Activated CD4-positive, alpha-beta T cell treated with anti-CD3 and anti-CD28 coated beads, Interleukin-2, amount 10 ng/mL, durations not matched to agents 7 days and 5 days (primary cell): ENCODE measurements around the gene SNTG2. TPM values are rescaled to one million over a fixed set of nuclear protein-coding genes. Genes with fewer than 3 reads are reported as not detected.

ENCODE experiments used
- CTCF ChIA-PET: fragments of 350-600 bp; sonication (Branson Sonifier 250); formaldehyde crosslinking; loops from one replicate; lab custom pipeline; 2021; ENCODE audit warnings: antibody characterized with exemption; lab: Charles Lee
- POLR2A ChIA-PET: fragments of 350-600 bp; sonication (Branson Sonifier 250); formaldehyde crosslinking; loops from one replicate; lab custom pipeline; 2021; ENCODE audit warnings: antibody characterized with exemption; lab: Charles Lee
- DNase-seq: peaks from one replicate; pipeline ENCODE4 v3.0.0-alpha.2; 2020
- H3K27ac Mint-ChIP-seq: one replicate; pipeline ENCODE4 v1.8.0; 2021; ENCODE audit warnings: mild to moderate bottlenecking, moderate library complexity, mixed read lengths
- H3K27me3 Mint-ChIP-seq: one replicate; pipeline ENCODE4 v1.8.0; 2021; ENCODE audit warnings: mixed read lengths
- H3K36me3 Mint-ChIP-seq: one replicate; pipeline ENCODE4 v1.8.0; 2021; ENCODE audit warnings: low read depth, mixed read lengths
- H3K4me1 Mint-ChIP-seq: one replicate; pipeline ENCODE4 v1.8.0; 2021; ENCODE audit warnings: mixed read lengths
- H3K4me3 Mint-ChIP-seq: one replicate; pipeline ENCODE4 v1.8.0; 2021; ENCODE audit warnings: mild to moderate bottlenecking, moderate library complexity, mixed read lengths
- H3K9me3 Mint-ChIP-seq: one replicate; pipeline ENCODE4 v1.8.0; 2021; ENCODE audit warnings: mixed read lengths
- total RNA-seq, 2 experiments: library from RNA; stranded (reverse); gene quantifications; one replicate each; pipeline ENCODE4 v1.2.3, GENCODE V29; 2021

SNTG2 gene
- total RNA-seq, 2 experiments from 2014 or later, result not detected

GRCh38 chr2:1249897-1250687 lies 299.4 kb downstream of the SNTG2 start:
- peaks cover 3% of the 10 kb centered on the region for H3K4me1 Mint-ChIP-seq
- no peaks in the 10 kb centered on the region for H3K36me3 Mint-ChIP-seq
- no peak overlapping the region for H3K4me3 Mint-ChIP-seq
- DNase-seq, result no peak
- no peak overlapping the region for H3K27ac Mint-ChIP-seq
- POLR2A ChIA-PET, result no interaction called here
- H3K27me3 Mint-ChIP-seq, result peaks cover 2% of the 10 kb centered on the region
- CTCF ChIA-PET, result no interaction called here
- no peaks in the 10 kb centered on the region for H3K9me3 Mint-ChIP-seq

GRCh38 chr2:1251520-1251919 lies 300.9 kb downstream of the SNTG2 start:
- no peak for DNase-seq
- no peak overlapping the region for H3K4me3 Mint-ChIP-seq
- no peak overlapping the region for H3K27ac Mint-ChIP-seq
- no peaks in the 10 kb centered on the region for H3K36me3 Mint-ChIP-seq
- no peaks in the 10 kb centered on the region for H3K9me3 Mint-ChIP-seq
- H3K4me1 Mint-ChIP-seq, result peaks cover 3% of the 10 kb centered on the region
- POLR2A ChIA-PET, result no interaction called here
- CTCF ChIA-PET, result no interaction called here
- H3K27me3 Mint-ChIP-seq, result peaks cover 2% of the 10 kb centered on the region

GRCh38 chr2:1253629-1254028 lies 303.0 kb downstream of the SNTG2 start:
- POLR2A ChIA-PET, result no interaction called here
- H3K36me3 Mint-ChIP-seq, result no peaks in the 10 kb centered on the region
- CTCF ChIA-PET, result no interaction called here
- no peak overlapping the region for H3K27ac Mint-ChIP-seq
- no peak overlapping the region for H3K4me3 Mint-ChIP-seq
- no peaks in the 10 kb centered on the region for H3K9me3 Mint-ChIP-seq
- H3K4me1 Mint-ChIP-seq, result peaks cover 3% of the 10 kb centered on the region
- peaks cover 2% of the 10 kb centered on the region for H3K27me3 Mint-ChIP-seq
- no peak for DNase-seq

DNA sequence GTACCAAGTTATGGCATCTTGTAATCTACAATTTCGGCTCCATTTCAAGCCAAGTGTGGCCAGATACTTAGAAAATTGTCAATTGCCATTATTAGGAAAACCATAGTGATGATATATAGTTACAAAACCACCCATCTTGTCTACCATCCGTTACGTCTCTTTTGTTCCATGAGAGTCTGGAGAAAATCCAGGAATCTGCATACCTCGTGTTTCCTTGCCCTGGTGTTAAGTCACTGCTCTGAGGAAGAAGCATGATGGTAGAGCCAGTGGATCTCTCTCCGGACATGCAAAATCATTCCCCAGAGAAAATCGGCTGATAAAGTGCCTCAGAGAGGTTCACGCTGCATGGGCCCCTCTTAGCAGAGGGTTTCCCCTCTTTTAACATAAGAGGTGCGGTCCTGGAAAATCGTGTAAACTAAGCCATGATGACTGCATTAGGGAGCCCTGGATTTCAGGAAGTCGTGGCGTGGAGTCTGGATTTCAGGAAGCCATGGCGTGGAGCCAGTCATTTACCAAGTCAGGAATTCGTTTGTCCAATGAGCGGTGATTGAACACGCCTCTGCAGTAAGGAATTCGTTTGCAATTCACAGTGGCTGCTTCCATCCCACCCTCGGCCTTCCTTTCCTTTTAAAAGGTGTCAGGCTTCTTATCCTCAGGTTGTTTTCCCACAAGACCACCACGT lies 304.2 kb downstream of the SNTG2 start:
- H3K36me3 Mint-ChIP-seq, result no peaks in the 10 kb centered on the region
- H3K4me1 Mint-ChIP-seq, result peaks cover 3% of the 10 kb centered on the region
- DNase-seq, result no peak
- ChIA-PET CTCF (no interaction called here), POLR2A (no interaction called here)
- H3K9me3 Mint-ChIP-seq, result no peaks in the 10 kb centered on the region
- H3K27ac Mint-ChIP-seq, result no peak overlapping the region
- no peak overlapping the region for H3K4me3 Mint-ChIP-seq
- peaks cover 2% of the 10 kb centered on the region for H3K27me3 Mint-ChIP-seq

DNA sequence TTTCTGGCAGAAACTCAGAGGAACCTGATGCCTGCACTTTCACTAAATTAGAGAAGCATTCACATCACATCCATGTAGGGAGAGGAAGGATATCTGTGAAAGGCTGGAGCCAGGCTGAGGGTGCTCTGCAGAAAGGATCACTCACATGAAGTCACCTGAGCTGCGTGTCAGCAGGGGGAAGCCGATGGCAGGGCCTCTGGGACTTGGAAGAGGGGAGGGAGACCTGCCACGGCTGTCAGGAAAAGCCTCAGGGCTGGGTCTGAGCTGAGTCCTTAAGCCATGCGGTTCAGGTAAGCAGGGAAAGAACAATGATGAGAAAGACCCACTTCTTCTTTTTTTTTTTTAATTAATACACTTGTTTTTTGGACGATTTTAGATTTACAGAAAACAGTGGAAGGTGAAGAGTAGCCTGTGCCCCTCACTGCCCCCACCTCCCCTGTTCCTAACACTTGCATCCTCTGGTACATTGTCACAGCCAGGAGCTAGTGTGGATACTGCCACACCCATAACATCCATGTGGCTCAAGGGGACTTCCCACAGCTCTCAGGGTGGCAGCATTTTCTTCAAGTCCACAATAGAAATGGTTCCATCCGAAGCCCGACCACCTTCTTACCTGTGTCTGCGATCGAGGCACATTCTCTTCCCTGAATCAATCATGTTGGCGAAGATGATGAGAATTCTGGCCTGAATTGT lies 306.1 kb downstream of the SNTG2 start:
- POLR2A ChIA-PET, result no interaction called here
- CTCF ChIA-PET, result no interaction called here
- H3K27ac Mint-ChIP-seq, result no peak overlapping the region
- H3K9me3 Mint-ChIP-seq, result no peaks in the 10 kb centered on the region
- no peaks in the 10 kb centered on the region for H3K4me1 Mint-ChIP-seq
- H3K27me3 Mint-ChIP-seq, result no peaks in the 10 kb centered on the region
- H3K4me3 Mint-ChIP-seq, result no peak overlapping the region
- no peak for DNase-seq
- no peaks in the 10 kb centered on the region for H3K36me3 Mint-ChIP-seq

DNA sequence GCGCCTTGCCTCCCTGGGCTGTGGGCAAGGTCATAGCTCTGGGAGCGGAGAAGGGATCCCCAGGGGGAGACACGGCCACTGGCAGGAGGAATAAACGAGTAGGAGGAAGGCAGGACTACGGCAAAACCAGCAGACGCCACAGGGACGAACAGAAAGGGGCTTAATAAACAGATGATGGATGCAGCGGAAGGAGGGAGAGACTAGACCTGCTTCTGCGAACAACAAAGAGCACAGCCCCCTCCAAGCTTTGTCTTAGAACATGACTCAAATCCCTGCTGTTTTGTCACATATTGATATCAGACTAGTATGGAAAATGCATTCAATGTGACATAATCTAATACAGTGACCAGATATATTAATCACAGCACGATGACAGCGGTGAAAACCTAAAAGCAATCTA lies 306.7 kb downstream of the SNTG2 start:
- H3K4me1 Mint-ChIP-seq, result no peaks in the 10 kb centered on the region
- H3K27ac Mint-ChIP-seq, result no peak overlapping the region
- H3K27me3 Mint-ChIP-seq, result no peaks in the 10 kb centered on the region
- no peaks in the 10 kb centered on the region for H3K36me3 Mint-ChIP-seq
- CTCF ChIA-PET, result no interaction called here
- no peak for DNase-seq
- no peaks in the 10 kb centered on the region for H3K9me3 Mint-ChIP-seq
- POLR2A ChIA-PET, result no interaction called here
- no peak overlapping the region for H3K4me3 Mint-ChIP-seq

DNA sequence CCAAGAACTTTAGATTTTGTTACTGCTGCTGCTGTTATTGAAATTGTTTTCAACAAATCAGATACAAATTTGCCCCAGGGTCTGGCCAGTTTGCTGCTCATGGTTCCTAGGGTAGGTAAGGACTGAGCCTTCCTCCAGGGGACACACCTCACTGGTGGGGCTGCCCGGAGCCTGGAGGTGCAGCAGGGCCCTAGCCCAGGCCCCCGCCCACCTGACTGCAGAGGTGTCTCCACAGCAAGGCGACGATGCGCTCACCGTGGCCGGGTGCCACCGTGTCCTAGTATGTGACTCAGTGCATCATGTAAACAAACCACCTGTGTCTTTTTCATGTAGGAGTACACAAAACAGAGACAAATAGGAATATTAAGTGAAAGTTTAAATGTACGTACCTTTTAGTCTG lies 309.1 kb downstream of the SNTG2 start:
- no peaks in the 10 kb centered on the region for H3K27me3 Mint-ChIP-seq
- H3K9me3 Mint-ChIP-seq, result no peaks in the 10 kb centered on the region
- H3K4me1 Mint-ChIP-seq, result no peaks in the 10 kb centered on the region
- ChIA-PET POLR2A (no interaction called here), CTCF (no interaction called here)
- no peak overlapping the region for H3K4me3 Mint-ChIP-seq
- no peak overlapping the region for H3K27ac Mint-ChIP-seq
- no peak for DNase-seq
- no peaks in the 10 kb centered on the region for H3K36me3 Mint-ChIP-seq

- H3K9me3 Mint-ChIP-seq, result no peaks in the 10 kb centered on the region
- H3K27me3 Mint-ChIP-seq, result no peaks in the 10 kb centered on the region
- H3K27ac Mint-ChIP-seq, result no peak overlapping the region
- H3K36me3 Mint-ChIP-seq, result no peaks in the 10 kb centered on the region
- no peaks in the 10 kb centered on the region for H3K4me1 Mint-ChIP-seq
- CTCF ChIA-PET, result no interaction called here
- DNase-seq, result no peak
- POLR2A ChIA-PET, result no interaction called here
- H3K4me3 Mint-ChIP-seq, result no peak overlapping the region
Observed at GRCh38 chr2:1262609-1263008, 312.0 kb downstream of the SNTG2 start.

DNA sequence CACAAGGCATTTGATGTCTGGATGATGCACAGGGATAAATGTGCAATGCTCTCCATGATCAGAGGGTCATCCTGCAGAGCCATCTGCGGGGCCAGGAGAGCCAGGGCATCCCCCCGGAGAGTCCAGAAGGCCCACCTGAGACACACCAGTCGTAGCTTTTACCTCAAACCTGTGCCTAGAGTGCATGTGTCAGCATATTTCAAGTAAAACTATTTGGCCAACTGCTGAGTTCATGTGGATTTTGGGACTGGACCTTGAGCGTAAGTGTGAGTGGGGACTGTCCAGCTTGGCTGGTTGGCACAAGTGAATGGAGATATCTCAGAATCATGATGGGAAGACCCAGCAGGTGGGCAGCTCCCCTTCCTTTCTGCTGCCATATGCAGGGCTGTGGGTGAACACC lies 314.8 kb downstream of the SNTG2 start:
- Mint-ChIP-seq H3K4me1 (no peaks in the 10 kb centered on the region), H3K27ac (no peak overlapping the region), H3K36me3 (no peaks in the 10 kb centered on the region), H3K4me3 (no peak overlapping the region), H3K27me3 (no peaks in the 10 kb centered on the region), H3K9me3 (no peaks in the 10 kb centered on the region)
- DNase-seq, result no peak
- POLR2A ChIA-PET, result no interaction called here
- CTCF ChIA-PET, result no interaction called here

- no peaks in the 10 kb centered on the region for H3K9me3 Mint-ChIP-seq
- no peaks in the 10 kb centered on the region for H3K27me3 Mint-ChIP-seq
- no peak overlapping the region for H3K4me3 Mint-ChIP-seq
- no peak overlapping the region for H3K27ac Mint-ChIP-seq
- ChIA-PET CTCF (no interaction called here), POLR2A (no interaction called here)
- no peak for DNase-seq
- H3K4me1 Mint-ChIP-seq, result no peaks in the 10 kb centered on the region
- no peaks in the 10 kb centered on the region for H3K36me3 Mint-ChIP-seq
Observed at GRCh38 chr2:1266351-1266750, 315.7 kb downstream of the SNTG2 start.

GRCh38 chr2:1268034-1268433 lies 317.4 kb downstream of the SNTG2 start:
- DNase-seq, result no peak
- ChIA-PET POLR2A (interaction anchor here (0.5 kb wide), 1 partner anchor 149 kb away, joined by 11 read pairs; no protein-coding TSS in a partner anchor), CTCF (no interaction called here)
- no peak overlapping the region for H3K27ac Mint-ChIP-seq
- no peak overlapping the region for H3K4me3 Mint-ChIP-seq
- no peaks in the 10 kb centered on the region for H3K4me1 Mint-ChIP-seq
- H3K9me3 Mint-ChIP-seq, result peaks cover under 1% of the 10 kb centered on the region
- H3K27me3 Mint-ChIP-seq, result no peaks in the 10 kb centered on the region
- no peaks in the 10 kb centered on the region for H3K36me3 Mint-ChIP-seq

DNA sequence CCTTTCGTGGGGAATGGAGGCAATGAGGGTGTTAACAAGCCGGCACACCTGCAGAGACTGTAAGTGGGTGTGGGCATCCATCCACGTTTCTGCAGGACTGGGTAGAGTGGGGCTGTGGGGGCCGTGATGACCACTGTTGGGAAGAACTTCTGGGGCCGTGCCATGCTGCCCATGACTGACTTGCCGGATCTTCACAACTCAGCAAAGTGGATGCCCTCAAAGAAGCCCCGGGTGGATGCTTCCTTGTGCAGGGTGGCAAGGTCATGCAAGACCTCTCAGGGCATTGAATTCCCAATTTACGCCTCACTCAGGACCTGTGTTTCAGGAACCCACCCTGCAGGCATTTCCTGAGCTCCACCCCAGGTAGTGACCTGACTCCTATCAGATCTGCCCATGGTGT lies 319.2 kb downstream of the SNTG2 start:
- no peaks in the 10 kb centered on the region for H3K4me1 Mint-ChIP-seq
- CTCF ChIA-PET, result interaction anchor here (0.6 kb wide), 1 partner anchor 26 kb away, joined by 3 read pairs; no protein-coding TSS in a partner anchor

DNA sequence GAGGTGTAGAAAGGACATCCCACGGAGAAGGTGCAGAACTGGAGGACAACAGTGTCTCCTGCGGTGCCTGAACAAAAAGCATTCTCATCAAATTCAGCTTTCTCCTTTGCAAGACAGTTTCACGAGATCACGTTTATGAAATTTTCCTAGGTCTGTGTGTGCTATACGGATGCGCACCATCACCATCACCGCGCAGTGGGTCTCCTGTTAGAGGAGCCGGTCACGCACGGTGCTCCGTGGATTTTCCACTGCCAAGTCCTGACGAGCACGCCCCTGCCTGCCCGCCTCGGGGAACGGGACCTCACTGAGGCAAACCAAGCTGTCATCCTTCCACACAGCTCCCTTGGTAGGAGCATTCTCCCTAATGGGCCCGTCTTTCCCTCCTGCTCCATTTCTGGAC lies 322.2 kb downstream of the SNTG2 start:
- ChIA-PET POLR2A (no interaction called here), CTCF (no interaction called here)
- Mint-ChIP-seq H3K36me3 (no peaks in the 10 kb centered on the region), H3K9me3 (peaks cover 6% of the 10 kb centered on the region), H3K4me3 (no peak overlapping the region), H3K4me1 (no peaks in the 10 kb centered on the region), H3K27me3 (no peaks in the 10 kb centered on the region), H3K27ac (no peak overlapping the region)
- no peak for DNase-seq

More for the DNA sequence above, 319.2 kb downstream of the SNTG2 start:
- no peak overlapping the region for H3K27ac Mint-ChIP-seq
- no peaks in the 10 kb centered on the region for H3K36me3 Mint-ChIP-seq
- DNase-seq, result no peak
- POLR2A ChIA-PET, result no interaction called here
- no peaks in the 10 kb centered on the region for H3K27me3 Mint-ChIP-seq
- H3K4me3 Mint-ChIP-seq, result no peak overlapping the region
- H3K9me3 Mint-ChIP-seq, result peaks cover 4% of the 10 kb centered on the region
